Esophagus muscularis mucosa (tissue), 4 donors: ENCODE measurements around the gene GNA14.

Experiments
- CTCF ChIP-seq, 3 experiments: fragments of 200-600 bp in 2 of 3; fragments of 450-650 bp in 1 of 3; sonication (generic) in 2 of 3; IDR thresholded peaks; one replicate each; pipeline ENCODE4 v1.5.1; 2017 to 2019; ENCODE audit warnings: antibody characterized with exemption in 3 of 3, mild to moderate bottlenecking in 2 of 3, moderate library complexity in 1 of 3
- EP300 ChIP-seq: sonication (generic); formaldehyde crosslinking; IDR thresholded peaks from one replicate; pipeline ENCODE4 v1.6.1; 2017; ENCODE audit warnings: antibody characterized with exemption
- POLR2A ChIP-seq: fragments of 450-650 bp; IDR thresholded peaks from one replicate; pipeline ENCODE4 v1.6.1; 2017; ENCODE audit warnings: antibody characterized with exemption, moderate library complexity, mild to moderate bottlenecking, low read depth
- POLR2AphosphoS5 ChIP-seq, 2 donors: sonication (generic); formaldehyde crosslinking; IDR thresholded peaks; one replicate each; pipeline ENCODE4 v1.6.1; 2017; ENCODE audit warnings: antibody characterized with exemption in 2 of 2

DNA sequence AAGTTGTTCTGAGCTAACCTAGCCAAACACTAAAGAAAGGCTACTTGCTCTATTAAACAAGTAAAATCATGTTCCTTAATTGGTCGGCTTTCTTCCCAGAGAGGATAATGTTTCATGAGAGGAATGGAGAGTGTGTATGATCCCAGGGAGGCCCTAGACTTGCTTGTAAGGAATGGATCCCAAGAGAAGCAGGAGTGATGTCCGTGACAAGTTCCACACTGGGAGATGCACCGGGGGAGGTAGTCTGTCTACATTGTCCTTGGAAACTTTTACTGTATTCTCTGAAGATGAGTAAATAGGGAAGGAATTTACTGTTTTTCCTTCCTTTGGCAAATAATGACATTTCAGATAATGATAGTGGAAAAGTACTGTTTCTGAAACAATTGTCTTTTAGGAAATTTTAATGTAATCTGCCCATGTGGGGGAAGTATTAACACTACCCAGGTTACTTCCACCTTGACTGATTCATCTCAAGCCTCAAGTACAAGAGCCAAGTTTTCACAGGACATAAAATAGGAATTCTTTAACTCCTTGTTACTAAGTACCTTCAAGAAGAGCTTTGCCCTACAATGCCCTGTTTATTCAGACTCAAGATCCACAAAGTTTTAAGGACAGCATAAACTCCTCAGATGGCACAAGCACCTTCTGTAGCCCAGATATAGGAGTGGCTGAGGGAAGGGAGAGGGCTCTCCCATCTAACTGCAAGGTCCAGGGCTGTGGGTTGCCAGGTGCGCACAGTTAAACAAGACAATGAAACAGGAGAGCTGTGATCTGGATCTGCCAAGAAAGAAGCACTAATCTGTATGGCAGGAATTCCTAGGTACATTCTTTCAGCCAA is 152.1 kb downstream of the GNA14 start:
- TF ChIP-seq CTCF (IDR thresholded peaks at IDR 0.05) (no peak), POLR2A (no peak), POLR2AphosphoS5 (IDR thresholded peaks at IDR 0.05) (peak in 1 of 2 donors; percentile 29), EP300 (no peak)
